HepG2 (cell line): ENCODE measurements around the gene ALKBH2. TPM values are rescaled to one million over a fixed set of nuclear protein-coding genes. Genes with fewer than 3 reads are reported as not detected.

ENCODE experiments used
- ATAC-seq: fragments of 200-7000 bp; cut with Tn5 transposase; 3 replicates; pipeline ENCODE4 v1.9.1; 2020; ENCODE audit warnings: mild to moderate bottlenecking, moderate library complexity
- BruUV-seq: library from RNA; stranded (reverse); fragments of 400-500 nt; replicated peaks from 2 replicates; lab custom pipeline; 2021; lab: Mats Ljungman, UMichigan
- CTCF ChIA-PET: fragments of 300-600 bp; formaldehyde crosslinking; extraction: SDS; loops from one replicate; lab custom pipeline; 2021; ENCODE audit warnings: low total read pairs, inconsistent platforms, low intra/inter-chr PET ratio; lab: Yijun Ruan, JAX
- POLR2A ChIA-PET: fragments of 350-600 bp; sonication (Branson Sonifier 250); formaldehyde crosslinking; loops from one replicate; lab custom pipeline; 2020; ENCODE audit warnings: antibody characterized with exemption, inconsistent platforms; lab: Yijun Ruan, JAX
- DNase-seq: peaks from one replicate; pipeline ENCODE4 v3.0.0-alpha.2; 2015; ENCODE audit warnings: low spot score
- FAIRE-seq: peaks from 3 replicates; lab custom pipeline; 2011; peaks lifted over from hg19 to GRCh38; lab: Jason Lieb, UNC
- H2AFZ ChIP-seq: one replicate; pipeline ENCODE4 v1.6.1; 2011; ENCODE audit warnings: low read length, inconsistent platforms
- H3K27ac ChIP-seq: fragments of 300-600 bp; 3 replicates; pipeline ENCODE4 v1.8.0; 2011; ENCODE audit warnings: mixed run types, mild to moderate bottlenecking, mixed read lengths, low read length, inconsistent platforms; ENCODE audit not compliant: insufficient read depth; ENCODE audit errors: extremely low read length
- H3K27me3 ChIP-seq, 2 experiments: fragments of 200-600 bp in 1 of 2; 2 replicates in 1 of 2; 3 replicates in 1 of 2; pipeline versions ENCODE4 v1.6.0 to v1.8.0; 2011; ENCODE audit warnings: low read length in 2 of 2, mild to moderate bottlenecking in 2 of 2, moderate library complexity in 2 of 2, inconsistent platforms in 1 of 2; ENCODE audit not compliant: insufficient read depth in 2 of 2, control insufficient read depth in 1 of 2
- H3K36me3 ChIP-seq, 2 experiments: fragments of 200-600 bp in 1 of 2; replicated peaks in 1 of 2; 2 replicates in 1 of 2; 3 replicates in 1 of 2; pipeline versions ENCODE4 v1.5.1 to v1.8.0; 2011; ENCODE audit warnings: low read length in 2 of 2, inconsistent platforms in 1 of 2; ENCODE audit not compliant: insufficient read depth in 2 of 2, control insufficient read depth in 1 of 2
- H3K4me1 ChIP-seq: 2 replicates; pipeline ENCODE4 v1.5.1; 2012; ENCODE audit warnings: low read length, inconsistent platforms; ENCODE audit not compliant: insufficient read depth
- H3K4me2 ChIP-seq: 2 replicates; pipeline ENCODE4 v1.6.0; 2011; ENCODE audit warnings: low read depth, low read length, inconsistent platforms
- H3K4me3 ChIP-seq, 3 experiments: fragments of 200-600 bp in 1 of 3; sonication (generic), shearing (Covaris generic) in 1 of 3; replicated peaks in 1 of 3; 2 replicates each; pipeline ENCODE4 v1.5.1; 2011 to 2016; ENCODE audit warnings: low read length in 3 of 3, inconsistent platforms in 2 of 3, low read depth in 2 of 3, mild to moderate bottlenecking in 2 of 3, control low read depth in 1 of 3, mixed read lengths in 1 of 3; ENCODE audit not compliant: insufficient read depth in 1 of 3
- H3K79me2 ChIP-seq: one replicate; pipeline ENCODE4 v1.6.1; 2011; ENCODE audit warnings: low read length, inconsistent platforms; ENCODE audit not compliant: insufficient read depth
- H3K9ac ChIP-seq: 2 replicates; pipeline ENCODE4 v1.6.0; 2011; ENCODE audit warnings: mild to moderate bottlenecking, low read depth, low read length, inconsistent platforms; ENCODE audit not compliant: insufficient read depth
- H3K9me3 ChIP-seq: 2 replicates; pipeline ENCODE4 v1.5.1; 2012; ENCODE audit warnings: mild to moderate bottlenecking, low read length
- H4K20me1 ChIP-seq: 2 replicates; pipeline ENCODE4 v1.6.0; 2011; ENCODE audit warnings: inconsistent platforms, mild to moderate bottlenecking, low read length, moderate library complexity; ENCODE audit not compliant: insufficient read depth
- GLI4 ChIP-seq: sonication (generic); formaldehyde crosslinking; IDR thresholded peaks from 2 replicates; pipeline ENCODE4 v1.5.1; 2020; ENCODE audit warnings: missing genetic modification reagents, mild to moderate bottlenecking, moderate library complexity, borderline replicate concordance
- NFATC3 ChIP-seq: sonication (generic); formaldehyde crosslinking; IDR thresholded peaks from 2 replicates; pipeline ENCODE4 v1.5.1; 2020; ENCODE audit warnings: mild to moderate bottlenecking, missing genetic modification reagents
- SIN3A ChIP-seq: IDR thresholded peaks from 2 replicates; pipeline ENCODE4 v1.6.1; 2011; ENCODE audit warnings: low read depth, mild to moderate bottlenecking, control low read depth, low read length, borderline replicate concordance
- ZBTB38 ChIP-seq: sonication (generic); formaldehyde crosslinking; IDR thresholded peaks from 2 replicates; pipeline ENCODE4 v1.5.1; 2020; ENCODE audit warnings: mild to moderate bottlenecking, missing genetic modification reagents
- ZNF180 ChIP-seq: sonication (generic); formaldehyde crosslinking; IDR thresholded peaks from 2 replicates; pipeline ENCODE4 v1.4.0; 2020; ENCODE audit warnings: low read depth, missing genetic modification reagents, borderline replicate concordance
- ZNF562 ChIP-seq: sonication (generic); formaldehyde crosslinking; IDR thresholded peaks from 2 replicates; pipeline ENCODE4 v1.8.0; 2022; ENCODE audit warnings: missing genetic modification reagents, borderline replicate concordance
- ZNF780A ChIP-seq: sonication (generic); formaldehyde crosslinking; IDR thresholded peaks from 2 replicates; pipeline ENCODE4 v1.8.0; 2022; ENCODE audit warnings: mild to moderate bottlenecking, missing genetic modification reagents, moderate library complexity
- WGBS: methylation state at CpG from one replicate; pipeline ENCODE4 v1.1.6; 2017; ENCODE audit warnings: low lambda C conversion rate; 5-methylcytosine and 5-hydroxymethylcytosine counted together
- in situ Hi-C: cut with HindIII; loops from 2 replicates; pipeline ENCODE4 v1.10.0; 2017; ENCODE audit warnings: low pct_unique_long_range_greater_than_20kb; ENCODE audit not compliant: extremely low pct_ligation_motif_present
- intact Hi-C: fragments of 100-400 bp; cut with micrococcal nuclease; formaldehyde crosslinking; loops from one replicate; pipeline ENCODE4 v1.10.0; 2022; ENCODE audit not compliant: unreplicated experiment
- polyA plus RNA-seq, 8 experiments: library from polyadenylated mRNA; depleted of rRNA in 3 of 8; stranded (reverse) in 7 of 8; unstranded in 1 of 8; fragments of >200 nt; fragmentation: Illumina TruSeq in 4 of 8; extraction: Trizol in 4 of 8; gene quantifications; 2 replicates each; pipeline versions ENCODE4 v1.2.1 to v1.2.3, GENCODE V29; 2011 to 2016; ENCODE audit warnings: low read depth in 4 of 8, missing spikeins in 1 of 8, mixed read lengths in 1 of 8; ENCODE audit not compliant: insufficient read depth in 1 of 8
- total RNA-seq, 5 experiments: library from RNA; depleted of rRNA; stranded (reverse); fragments of >200 nt; fragmentation: Illumina TruSeq; extraction: Trizol; gene quantifications; 2 replicates each; pipeline ENCODE4 v1.2.3, GENCODE V29; 2016; ENCODE audit warnings: low read depth in 1 of 5
- TF ChIP-seq, protein P1 (sequence below): IDR thresholded peaks from 2 replicates; pipeline ENCODE4 v1.6.1; 2016; ENCODE audit warnings: missing compliant biosample characterization, missing genetic modification reagents, borderline replicate concordance
- TF ChIP-seq, protein P2 (sequence below): sonication (generic); formaldehyde crosslinking; IDR thresholded peaks from 2 replicates; pipeline ENCODE4 v1.4.0; 2020; ENCODE audit warnings: missing genetic modification reagents
- TF ChIP-seq, protein P3 (sequence below): IDR thresholded peaks from 2 replicates; pipeline ENCODE4 v1.6.1; 2016; ENCODE audit warnings: low read depth, control low read depth
- TF ChIP-seq, protein P4 (sequence below): sonication (generic); formaldehyde crosslinking; IDR thresholded peaks from 2 replicates; pipeline ENCODE4 v1.5.0; 2020; ENCODE audit warnings: mild to moderate bottlenecking, low read depth, missing genetic modification reagents, borderline replicate concordance
- TF ChIP-seq, protein P5 (sequence below): sonication (generic); formaldehyde crosslinking; IDR thresholded peaks from 2 replicates; pipeline ENCODE4 v1.9.0; 2022; ENCODE audit warnings: missing genetic modification reagents, mild to moderate bottlenecking, borderline replicate concordance

Gene ALKBH2
- total and polyA plus RNA-seq, 2 of the 13 experiments (the other 11 are each of a cell fraction or from before 2014, with no cell fraction given): 21.0 to 40.5 TPM

DNA sequence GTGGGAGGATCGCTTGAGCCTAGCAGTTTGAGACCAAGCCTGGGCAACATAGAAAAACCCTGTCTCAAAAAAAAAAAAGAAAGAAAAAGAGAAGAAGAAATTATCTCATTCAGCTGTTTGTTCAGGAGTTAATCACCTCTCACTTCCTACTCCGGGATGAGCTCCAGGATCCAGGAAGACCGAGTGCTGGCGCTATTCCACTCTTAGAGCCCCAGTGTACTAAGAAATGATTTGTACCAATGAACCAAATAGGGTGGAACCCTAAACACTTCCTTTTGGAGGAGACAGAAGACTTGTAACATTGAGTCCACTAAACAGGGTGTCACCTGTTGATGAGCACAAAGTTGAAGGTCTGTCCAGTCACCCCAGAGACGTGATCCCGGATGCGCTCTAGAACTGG, 3.6 kb downstream of the ALKBH2 start (continued):
- TF ChIP-seq, protein P1, sequence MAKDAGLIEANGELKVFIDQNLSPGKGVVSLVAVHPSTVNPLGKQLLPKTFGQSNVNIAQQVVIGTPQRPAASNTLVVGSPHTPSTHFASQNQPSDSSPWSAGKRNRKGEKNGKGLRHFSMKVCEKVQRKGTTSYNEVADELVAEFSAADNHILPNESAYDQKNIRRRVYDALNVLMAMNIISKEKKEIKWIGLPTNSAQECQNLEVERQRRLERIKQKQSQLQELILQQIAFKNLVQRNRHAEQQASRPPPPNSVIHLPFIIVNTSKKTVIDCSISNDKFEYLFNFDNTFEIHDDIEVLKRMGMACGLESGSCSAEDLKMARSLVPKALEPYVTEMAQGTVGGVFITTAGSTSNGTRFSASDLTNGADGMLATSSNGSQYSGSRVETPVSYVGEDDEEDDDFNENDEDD (CRISPR knock-in tag): no peak

DNA sequence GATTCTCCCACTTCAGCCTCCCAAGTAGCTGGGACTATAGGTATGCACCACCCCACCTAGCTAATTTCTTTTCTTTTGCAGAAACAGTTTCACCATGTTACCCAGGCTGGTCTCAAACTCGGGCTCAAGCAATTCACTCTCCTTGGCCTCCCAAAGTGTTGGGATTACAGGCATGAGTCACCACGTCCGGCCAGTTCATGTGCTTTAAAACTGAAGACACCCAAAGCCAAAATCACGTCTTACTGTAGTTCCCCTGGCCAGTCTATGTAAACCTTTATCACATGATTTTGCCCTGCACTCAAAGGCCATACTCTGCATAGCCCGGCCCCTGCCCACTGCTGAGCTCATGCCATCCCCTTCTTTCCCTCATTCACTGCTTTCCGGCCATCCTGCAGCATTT, 4.5 kb downstream of the ALKBH2 start:
- Histone ChIP-seq H3K9ac (no peak overlapping the region), H3K4me2 (no peak overlapping the region), H3K79me2 (peaks cover 18% of the 10 kb centered on the region), H3K27me3 (no peaks in the 10 kb centered on the region), H3K9me3 (no peaks in the 10 kb centered on the region), H3K4me3 (no peak overlapping the region), H3K36me3 (peaks cover 8 to 33% of the 10 kb centered on the region in 2 experiments; a peak in 4 of 5 replicates), H2AFZ (no peak overlapping the region), H4K20me1 (no peaks in the 10 kb centered on the region), H3K4me1 (peaks cover 84% of the 10 kb centered on the region), H3K27ac (no peak overlapping the region)
- no peak for ATAC-seq
- intact Hi-C loops (no loop called here), in situ Hi-C loops (no loop called here)
- CTCF ChIA-PET: no interaction called here
- no TSS peak for BruUV-seq
- DNase-seq: no peak
- no peak for FAIRE-seq
- POLR2A ChIA-PET: no interaction called here
- WGBS: 100% methylated on average over 6 of the region's 6 CpGs
- TF ChIP-seq, protein P2, sequence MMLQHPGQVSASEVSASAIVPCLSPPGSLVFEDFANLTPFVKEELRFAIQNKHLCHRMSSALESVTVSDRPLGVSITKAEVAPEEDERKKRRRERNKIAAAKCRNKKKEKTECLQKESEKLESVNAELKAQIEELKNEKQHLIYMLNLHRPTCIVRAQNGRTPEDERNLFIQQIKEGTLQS (CRISPR knock-in tag): no peak
- TF ChIP-seq SIN3A (no peak), GLI4 (CRISPR knock-in tag) (no peak), ZNF780A (no peak), NFATC3 (no peak), ZNF180 (no peak), ZBTB38 (no peak), ZNF562 (CRISPR knock-in tag) (no peak)
- TF ChIP-seq, protein P3, sequence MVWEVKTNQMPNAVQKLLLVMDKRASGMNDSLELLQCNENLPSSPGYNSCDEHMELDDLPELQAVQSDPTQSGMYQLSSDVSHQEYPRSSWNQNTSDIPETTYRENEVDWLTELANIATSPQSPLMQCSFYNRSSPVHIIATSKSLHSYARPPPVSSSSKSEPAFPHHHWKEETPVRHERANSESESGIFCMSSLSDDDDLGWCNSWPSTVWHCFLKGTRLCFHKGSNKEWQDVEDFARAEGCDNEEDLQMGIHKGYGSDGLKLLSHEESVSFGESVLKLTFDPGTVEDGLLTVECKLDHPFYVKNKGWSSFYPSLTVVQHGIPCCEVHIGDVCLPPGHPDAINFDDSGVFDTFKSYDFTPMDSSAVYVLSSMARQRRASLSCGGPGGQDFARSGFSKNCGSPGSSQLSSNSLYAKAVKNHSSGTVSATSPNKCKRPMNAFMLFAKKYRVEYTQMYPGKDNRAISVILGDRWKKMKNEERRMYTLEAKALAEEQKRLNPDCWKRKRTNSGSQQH (CRISPR knock-in tag): no peak
- TF ChIP-seq, protein P4, sequence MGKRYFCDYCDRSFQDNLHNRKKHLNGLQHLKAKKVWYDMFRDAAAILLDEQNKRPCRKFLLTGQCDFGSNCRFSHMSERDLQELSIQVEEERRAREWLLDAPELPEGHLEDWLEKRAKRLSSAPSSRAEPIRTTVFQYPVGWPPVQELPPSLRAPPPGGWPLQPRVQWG (CRISPR knock-in tag): no peak
- TF ChIP-seq, protein P5, sequence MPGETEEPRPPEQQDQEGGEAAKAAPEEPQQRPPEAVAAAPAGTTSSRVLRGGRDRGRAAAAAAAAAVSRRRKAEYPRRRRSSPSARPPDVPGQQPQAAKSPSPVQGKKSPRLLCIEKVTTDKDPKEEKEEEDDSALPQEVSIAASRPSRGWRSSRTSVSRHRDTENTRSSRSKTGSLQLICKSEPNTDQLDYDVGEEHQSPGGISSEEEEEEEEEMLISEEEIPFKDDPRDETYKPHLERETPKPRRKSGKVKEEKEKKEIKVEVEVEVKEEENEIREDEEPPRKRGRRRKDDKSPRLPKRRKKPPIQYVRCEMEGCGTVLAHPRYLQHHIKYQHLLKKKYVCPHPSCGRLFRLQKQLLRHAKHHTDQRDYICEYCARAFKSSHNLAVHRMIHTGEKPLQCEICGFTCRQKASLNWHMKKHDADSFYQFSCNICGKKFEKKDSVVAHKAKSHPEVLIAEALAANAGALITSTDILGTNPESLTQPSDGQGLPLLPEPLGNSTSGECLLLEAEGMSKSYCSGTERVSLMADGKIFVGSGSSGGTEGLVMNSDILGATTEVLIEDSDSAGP (CRISPR knock-in tag): no peak
